IMR-90 (cell line): ENCODE results near the gene ZNF532. TPM values are rescaled to one million over a fixed set of nuclear protein-coding genes. Genes with fewer than 3 reads are reported as not detected.

Experiments used
- ATAC-seq: fragments of 200-7000 bp; cut with Tn5 transposase; 2 replicates; pipeline ENCODE4 v1.9.1; 2020; ENCODE audit warnings: low read depth, mild to moderate bottlenecking, moderate library complexity
- BruUV-seq: library from RNA; stranded (reverse); fragments of 400-500 nt; replicated peaks from 2 replicates; lab custom pipeline; 2021; lab: Mats Ljungman, UMichigan
- CTCF ChIA-PET: fragments of 300-600 bp; formaldehyde crosslinking; extraction: SDS; loops from one replicate; lab custom pipeline; 2021; ENCODE audit warnings: antibody characterized with exemption; lab: Yijun Ruan, JAX
- POLR2A ChIA-PET: fragments of 300-600 bp; sonication (Branson Sonifier 250); formaldehyde crosslinking; loops from one replicate; lab custom pipeline; 2022; ENCODE audit warnings: antibody characterized with exemption; ENCODE audit not compliant: unreplicated experiment; lab: Charles Lee
- DNase-seq: peaks from one replicate; pipeline ENCODE4 v3.0.0; 2013
- H2AFZ ChIP-seq: replicated peaks from 2 replicates; pipeline ENCODE3; 2013; ENCODE audit warnings: low read length, mild to moderate bottlenecking; ENCODE audit not compliant: poor library complexity
- H2AK5ac ChIP-seq: 2 replicates; pipeline ENCODE4 v1.6.1; 2013; ENCODE audit warnings: low read depth, low read length, inconsistent platforms
- H2AK9ac ChIP-seq: replicated peaks from 2 replicates; pipeline ENCODE3; 2013; ENCODE audit warnings: mild to moderate bottlenecking, low read depth, low read length, moderate library complexity; ENCODE audit not compliant: poor library complexity
- H2BK120ac ChIP-seq: 2 replicates; pipeline ENCODE4 v1.6.1; 2013; ENCODE audit warnings: low read depth, low read length, inconsistent platforms
- H2BK15ac ChIP-seq: 3 replicates; pipeline ENCODE4 v1.6.1; 2013; ENCODE audit warnings: low read depth, low read length, inconsistent platforms
- H2BK20ac ChIP-seq: 2 replicates; pipeline ENCODE4 v1.6.1; 2013; ENCODE audit warnings: low read depth, mild to moderate bottlenecking, inconsistent platforms, low read length, moderate library complexity
- H2BK5ac ChIP-seq: 2 replicates; pipeline ENCODE4 v1.6.1; 2013; ENCODE audit warnings: mild to moderate bottlenecking, low read depth, low read length, inconsistent platforms; ENCODE audit not compliant: poor library complexity, severe bottlenecking
- H3K14ac ChIP-seq: replicated peaks from 2 replicates; pipeline ENCODE4 v1.6.1; 2013; ENCODE audit warnings: low read depth, low read length, inconsistent platforms
- H3K18ac ChIP-seq: 2 replicates; pipeline ENCODE4 v1.6.1; 2013; ENCODE audit warnings: low read depth, low read length, control low read depth
- H3K23ac ChIP-seq: 2 replicates; pipeline ENCODE4 v1.6.1; 2013; ENCODE audit warnings: low read depth, low read length, inconsistent platforms
- H3K27ac ChIP-seq: 2 replicates; pipeline ENCODE4 v1.5.1; 2013; ENCODE audit warnings: mild to moderate bottlenecking, control low read depth, low read length; ENCODE audit not compliant: insufficient read depth
- H3K27me3 ChIP-seq: 2 replicates; pipeline ENCODE4 v1.6.1; 2013; ENCODE audit warnings: low read length; ENCODE audit not compliant: control insufficient read depth, insufficient read depth
- H3K36me3 ChIP-seq: 2 replicates; pipeline ENCODE4 v1.6.1; 2013; ENCODE audit warnings: low read length, mixed read lengths; ENCODE audit not compliant: control insufficient read depth, insufficient read depth
- H3K4ac ChIP-seq: 2 replicates; pipeline ENCODE4 v1.6.1; 2013; ENCODE audit warnings: low read depth, low read length, inconsistent platforms
- H3K4me1 ChIP-seq: 2 replicates; pipeline ENCODE4 v1.6.1; 2013; ENCODE audit warnings: low read length, mixed read lengths; ENCODE audit not compliant: control insufficient read depth, insufficient read depth
- H3K4me2 ChIP-seq: 2 replicates; pipeline ENCODE4 v1.6.1; 2013; ENCODE audit warnings: low read depth, mild to moderate bottlenecking, control low read depth, low read length, moderate library complexity
- H3K4me3 ChIP-seq: 2 replicates; pipeline ENCODE4 v1.5.1; 2013; ENCODE audit warnings: low read depth, mild to moderate bottlenecking, control low read depth, low read length, moderate library complexity; ENCODE audit not compliant: insufficient read depth
- H3K56ac ChIP-seq: 2 replicates; pipeline ENCODE4 v1.6.1; 2013; ENCODE audit warnings: low read length, inconsistent platforms; ENCODE audit not compliant: insufficient read depth; ENCODE audit errors: extremely low read depth
- H3K79me1 ChIP-seq, 2 experiments: 2 replicates each; pipeline ENCODE4 v1.6.1; 2013; ENCODE audit warnings: low read length in 2 of 2, inconsistent platforms in 1 of 2, low read depth in 1 of 2
- H3K9ac ChIP-seq: 2 replicates; pipeline ENCODE4 v1.6.1; 2013; ENCODE audit warnings: low read depth, low read length, control low read depth
- H3K9me1 ChIP-seq: 2 replicates; pipeline ENCODE4 v1.6.1; 2013; ENCODE audit warnings: low read length, inconsistent platforms; ENCODE audit not compliant: insufficient read depth
- H3K9me3 ChIP-seq: 2 replicates; pipeline ENCODE4 v1.6.1; 2013; ENCODE audit warnings: low read length; ENCODE audit not compliant: control insufficient read depth, insufficient read depth
- H4K20me1 ChIP-seq: 2 replicates; pipeline ENCODE4 v1.6.1; 2013; ENCODE audit warnings: low read length, inconsistent platforms; ENCODE audit not compliant: insufficient read depth
- H4K5ac ChIP-seq: 2 replicates; pipeline ENCODE4 v1.6.1; 2013; ENCODE audit warnings: mild to moderate bottlenecking, low read depth, low read length, control low read depth
- H4K8ac ChIP-seq, 2 experiments: 2 replicates each; pipeline ENCODE4 v1.6.1; 2013; ENCODE audit warnings: low read depth in 2 of 2, low read length in 2 of 2, control low read depth in 1 of 2, inconsistent platforms in 1 of 2
- H4K91ac ChIP-seq: 2 replicates; pipeline ENCODE4 v1.6.1; 2013; ENCODE audit warnings: low read depth, low read length, inconsistent platforms; ENCODE audit not compliant: insufficient read depth
- BHLHE40 ChIP-seq: fragments of 150-350 bp; IDR thresholded peaks from 2 replicates; pipeline ENCODE4 v1.6.1; 2016; ENCODE audit warnings: mild to moderate bottlenecking, low read depth, low read length
- CEBPB ChIP-seq: IDR thresholded peaks from 2 replicates; pipeline ENCODE4 v1.6.1; 2012; ENCODE audit warnings: low read depth, low read length, improper control_type of control experiment
- CHD1 ChIP-seq: IDR thresholded peaks from 2 replicates; pipeline ENCODE4 v1.6.1; 2012; ENCODE audit warnings: low read depth, low read length, improper control_type of control experiment
- FOS ChIP-seq: fragments of 150-350 bp; IDR thresholded peaks from 2 replicates; pipeline ENCODE4 v1.6.1; 2016; ENCODE audit warnings: low read depth, low read length
- MAFK ChIP-seq: IDR thresholded peaks from 2 replicates; pipeline ENCODE4 v1.6.1; 2012; ENCODE audit warnings: low read depth, low read length, improper control_type of control experiment
- MAZ ChIP-seq: IDR thresholded peaks from 2 replicates; pipeline ENCODE4 v1.6.1; 2012; ENCODE audit warnings: low read depth, mild to moderate bottlenecking, low read length, improper control_type of control experiment, moderate library complexity, borderline replicate concordance
- MXI1 ChIP-seq: IDR thresholded peaks from 2 replicates; pipeline ENCODE4 v1.6.1; 2012; ENCODE audit warnings: low read depth, mild to moderate bottlenecking, low read length, moderate library complexity, borderline replicate concordance
- NFE2L2 ChIP-seq: fragments of 150-350 bp; IDR thresholded peaks from 2 replicates; pipeline ENCODE4 v1.6.1; 2016; ENCODE audit warnings: low read depth, mild to moderate bottlenecking, low read length
- POLR2A ChIP-seq: IDR thresholded peaks from 2 replicates; pipeline ENCODE4 v1.6.1; 2012; ENCODE audit warnings: mild to moderate bottlenecking, low read depth, low read length
- RAD21 ChIP-seq: IDR thresholded peaks from 2 replicates; pipeline ENCODE4 v1.6.1; 2012; ENCODE audit warnings: low read length, improper control_type of control experiment
- RCOR1 ChIP-seq: IDR thresholded peaks from 2 replicates; pipeline ENCODE4 v1.6.1; 2012; ENCODE audit warnings: mild to moderate bottlenecking, low read length, improper control_type of control experiment; ENCODE audit not compliant: insufficient replicate concordance
- RFX5 ChIP-seq: IDR thresholded peaks from 2 replicates; pipeline ENCODE4 v1.8.0; 2012; ENCODE audit warnings: low read depth, mild to moderate bottlenecking, low read length, moderate library complexity
- SMC3 ChIP-seq: fragments of 150-350 bp; IDR thresholded peaks from 2 replicates; pipeline ENCODE4 v1.6.1; 2016; ENCODE audit warnings: low read depth, mild to moderate bottlenecking, antibody characterized with exemption, low read length, moderate library complexity
- USF2 ChIP-seq: fragments of 150-350 bp; IDR thresholded peaks from 2 replicates; pipeline ENCODE4 v1.6.1; 2017; ENCODE audit warnings: mild to moderate bottlenecking, antibody characterized with exemption, low read length, low read depth
- WGBS, 2 experiments: methylation state at CpG; one replicate each; pipeline versions ENCODE4 v1.1.5 to v1.1.7; 2013; ENCODE audit warnings: missing lambda C conversion rate in 2 of 2; ENCODE audit not compliant: insufficient read length in 1 of 2; ENCODE audit errors: extremely low coverage in 2 of 2; 5-methylcytosine and 5-hydroxymethylcytosine counted together
- dilution Hi-C: fragments of 300-500 bp; cut with HindIII; formaldehyde crosslinking; loops from one replicate; pipeline ENCODE4 v1.14.3; 2018; ENCODE audit warnings: low sequenced_read_pairs; ENCODE audit not compliant: unreplicated experiment
- in situ Hi-C: fragments of 300-500 bp; cut with MboI; formaldehyde crosslinking; loops from 3 replicates; pipeline ENCODE4 v1.14.3; 2019; ENCODE audit warnings: low sequenced_read_pairs, inconsistent platforms, mixed read lengths
- intact Hi-C: fragments of 100-400 bp; cut with micrococcal nuclease; formaldehyde crosslinking; loops from 2 replicates; pipeline ENCODE4 v1.10.0; 2022
- polyA plus RNA-seq, 3 experiments: library from polyadenylated mRNA; depleted of rRNA; stranded (reverse); fragments of >200 nt; gene quantifications; 2 replicates each; pipeline ENCODE4 v1.2.3, GENCODE V29; 2012; ENCODE audit warnings: low replicate concordance in 1 of 3
- total RNA-seq: library from RNA; depleted of rRNA; stranded (reverse); fragments of >200 nt; gene quantifications from 2 replicates; pipeline ENCODE4 v1.2.3, GENCODE V29; 2012
- TF ChIP-seq, protein P1 (sequence below): conservative IDR thresholded peaks from 2 replicates; pipeline ENCODE4 v1.5.1; 2012; ENCODE audit warnings: mild to moderate bottlenecking, low read depth, low read length, improper control_type of control experiment
- TF ChIP-seq, protein P2 (sequence below): fragments of 150-350 bp; IDR thresholded peaks from 2 replicates; pipeline ENCODE4 v1.6.1; 2016; ENCODE audit warnings: low read depth, mild to moderate bottlenecking, low read length, moderate library complexity, borderline replicate concordance

ZNF532 gene
- total and polyA plus RNA-seq, 2 of the 4 experiments (the other 2 are of a cell fraction): 29.9 to 45.8 TPM

- intact Hi-C loops (no loop called here), dilution Hi-C loops (no loop called here), in situ Hi-C loops (no loop called here)
- Histone ChIP-seq H2AK9ac (no peak overlapping the region), H3K14ac (no peak overlapping the region), H3K27ac (no peak overlapping the region), H3K9me3 (no peaks in the 10 kb centered on the region), H3K36me3 (peaks cover 4% of the 10 kb centered on the region), H3K23ac (no peak overlapping the region), H4K8ac (no peak overlapping the region), H3K4me2 (no peak overlapping the region), H2BK5ac (no peak overlapping the region), H3K27me3 (no peaks in the 10 kb centered on the region), H2AK5ac (no peak overlapping the region), H3K79me1 (peaks cover 43 to 79% of the 10 kb centered on the region in 2 experiments), H4K5ac (no peak overlapping the region), H2BK15ac (no peak overlapping the region), H4K91ac (no peak overlapping the region), H3K4me3 (no peak overlapping the region), H3K4me1 (peaks cover 16% of the 10 kb centered on the region), H3K18ac (no peak overlapping the region), H3K56ac (no peak overlapping the region), H3K9ac (no peak overlapping the region), H3K4ac (no peak overlapping the region), H2AFZ (no peak overlapping the region), H4K20me1 (peaks cover 4% of the 10 kb centered on the region; the same call in 1 of the 2 replicates), H3K9me1 (peaks cover 25% of the 10 kb centered on the region), H2BK120ac (no peak overlapping the region), H2BK20ac (no peak overlapping the region)
- ChIA-PET POLR2A (no interaction called here), CTCF (interaction anchor here (0.6 kb wide), 1 partner anchor 433 kb away, joined by 3 read pairs; no protein-coding TSS in a partner anchor)
- no TSS peak for BruUV-seq
- TF ChIP-seq MXI1 (no peak), CHD1 (no peak), RAD21 (no peak), FOS (no peak), POLR2A (no peak), RCOR1 (no peak), SMC3 (no peak), USF2 (no peak), MAZ (no peak), RFX5 (no peak), NFE2L2 (no peak), MAFK (no peak), CEBPB (no peak), BHLHE40 (no peak)
- TF ChIP-seq, protein P1, sequence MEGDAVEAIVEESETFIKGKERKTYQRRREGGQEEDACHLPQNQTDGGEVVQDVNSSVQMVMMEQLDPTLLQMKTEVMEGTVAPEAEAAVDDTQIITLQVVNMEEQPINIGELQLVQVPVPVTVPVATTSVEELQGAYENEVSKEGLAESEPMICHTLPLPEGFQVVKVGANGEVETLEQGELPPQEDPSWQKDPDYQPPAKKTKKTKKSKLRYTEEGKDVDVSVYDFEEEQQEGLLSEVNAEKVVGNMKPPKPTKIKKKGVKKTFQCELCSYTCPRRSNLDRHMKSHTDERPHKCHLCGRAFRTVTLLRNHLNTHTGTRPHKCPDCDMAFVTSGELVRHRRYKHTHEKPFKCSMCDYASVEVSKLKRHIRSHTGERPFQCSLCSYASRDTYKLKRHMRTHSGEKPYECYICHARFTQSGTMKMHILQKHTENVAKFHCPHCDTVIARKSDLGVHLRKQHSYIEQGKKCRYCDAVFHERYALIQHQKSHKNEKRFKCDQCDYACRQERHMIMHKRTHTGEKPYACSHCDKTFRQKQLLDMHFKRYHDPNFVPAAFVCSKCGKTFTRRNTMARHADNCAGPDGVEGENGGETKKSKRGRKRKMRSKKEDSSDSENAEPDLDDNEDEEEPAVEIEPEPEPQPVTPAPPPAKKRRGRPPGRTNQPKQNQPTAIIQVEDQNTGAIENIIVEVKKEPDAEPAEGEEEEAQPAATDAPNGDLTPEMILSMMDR: no peak
- TF ChIP-seq, protein P2, sequence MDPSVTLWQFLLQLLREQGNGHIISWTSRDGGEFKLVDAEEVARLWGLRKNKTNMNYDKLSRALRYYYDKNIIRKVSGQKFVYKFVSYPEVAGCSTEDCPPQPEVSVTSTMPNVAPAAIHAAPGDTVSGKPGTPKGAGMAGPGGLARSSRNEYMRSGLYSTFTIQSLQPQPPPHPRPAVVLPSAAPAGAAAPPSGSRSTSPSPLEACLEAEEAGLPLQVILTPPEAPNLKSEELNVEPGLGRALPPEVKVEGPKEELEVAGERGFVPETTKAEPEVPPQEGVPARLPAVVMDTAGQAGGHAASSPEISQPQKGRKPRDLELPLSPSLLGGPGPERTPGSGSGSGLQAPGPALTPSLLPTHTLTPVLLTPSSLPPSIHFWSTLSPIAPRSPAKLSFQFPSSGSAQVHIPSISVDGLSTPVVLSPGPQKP: no peak
- DNase-seq (no peak), ATAC-seq (no peak)
- WGBS, 2 experiments: 96% methylated on average over 5 of the region's 8 CpGs; no CpG with 5 or more reads in 1 of the 2 experiments
These were observed 44.8 kb downstream of the ZNF532 start for GRCh38 chr18:58909521-58909920.
